OCI-LY1 (cell line): ENCODE data around the gene PLCG2.

Experiments
- EZH2 ChIP-seq: fragments of 200-600 bp; sonication (generic), shearing (Covaris generic); IDR thresholded peaks from 2 replicates; pipeline ENCODE4 v1.8.0; 2017; ENCODE audit warnings: borderline replicate concordance, mixed run types, mild to moderate bottlenecking, antibody characterized with exemption, low read length, moderate library complexity, mixed read lengths
- TF ChIP-seq, protein P1 (sequence below): fragments of 200-600 bp; sonication (generic), shearing (Covaris generic); IDR thresholded peaks from 2 replicates; pipeline ENCODE4 v1.5.1; 2017; ENCODE audit warnings: mild to moderate bottlenecking, antibody characterized with exemption, low read length, moderate library complexity, mixed read lengths

DNA sequence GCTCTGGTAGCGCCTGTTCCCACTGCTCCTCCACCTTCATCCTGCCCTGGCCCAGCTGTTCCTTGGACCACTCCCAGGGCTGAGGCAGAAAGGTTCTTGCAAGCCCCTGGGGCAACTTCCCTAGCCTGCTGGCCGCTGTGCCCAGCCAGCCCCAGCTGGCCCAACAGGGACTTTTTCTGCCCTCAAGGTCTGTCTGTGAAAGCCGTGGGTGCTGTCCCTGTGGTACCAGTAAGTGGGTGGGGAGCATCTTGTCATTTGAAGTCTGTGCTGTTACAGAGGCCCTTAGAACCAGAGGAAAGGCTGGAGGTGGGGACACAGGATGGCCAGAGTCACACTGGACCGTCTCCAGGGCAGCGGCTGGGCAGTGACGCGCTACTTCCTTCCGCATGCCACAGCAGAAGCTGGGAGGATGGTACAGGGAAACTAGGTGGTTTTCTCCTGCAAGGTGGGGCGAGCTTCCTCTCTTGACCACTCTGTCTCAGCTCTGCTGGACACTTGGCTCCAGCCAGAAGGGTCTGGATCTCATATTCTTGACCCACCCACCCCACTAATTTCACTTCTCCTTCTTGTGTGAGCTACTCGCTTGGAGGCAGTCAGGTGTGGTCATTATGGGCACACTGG is 87.8 kb downstream of the PLCG2 start:
- TF ChIP-seq, protein P1, sequence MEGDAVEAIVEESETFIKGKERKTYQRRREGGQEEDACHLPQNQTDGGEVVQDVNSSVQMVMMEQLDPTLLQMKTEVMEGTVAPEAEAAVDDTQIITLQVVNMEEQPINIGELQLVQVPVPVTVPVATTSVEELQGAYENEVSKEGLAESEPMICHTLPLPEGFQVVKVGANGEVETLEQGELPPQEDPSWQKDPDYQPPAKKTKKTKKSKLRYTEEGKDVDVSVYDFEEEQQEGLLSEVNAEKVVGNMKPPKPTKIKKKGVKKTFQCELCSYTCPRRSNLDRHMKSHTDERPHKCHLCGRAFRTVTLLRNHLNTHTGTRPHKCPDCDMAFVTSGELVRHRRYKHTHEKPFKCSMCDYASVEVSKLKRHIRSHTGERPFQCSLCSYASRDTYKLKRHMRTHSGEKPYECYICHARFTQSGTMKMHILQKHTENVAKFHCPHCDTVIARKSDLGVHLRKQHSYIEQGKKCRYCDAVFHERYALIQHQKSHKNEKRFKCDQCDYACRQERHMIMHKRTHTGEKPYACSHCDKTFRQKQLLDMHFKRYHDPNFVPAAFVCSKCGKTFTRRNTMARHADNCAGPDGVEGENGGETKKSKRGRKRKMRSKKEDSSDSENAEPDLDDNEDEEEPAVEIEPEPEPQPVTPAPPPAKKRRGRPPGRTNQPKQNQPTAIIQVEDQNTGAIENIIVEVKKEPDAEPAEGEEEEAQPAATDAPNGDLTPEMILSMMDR = no peak
- no peak for TF ChIP-seq EZH2
